ENCODE results near the gene TPBGL.

TPBGL gene

GRCh38 chr11:75265851-75266531 is 25.4 kb downstream of the TPBGL start:
- Histone ChIP-seq H3K79me1 (ENCODE audit: low read depth, low read length) (no peaks in the 10 kb centered on the region), H3K4me3 (ENCODE audit: low read length in 2 of 2) (no peak overlapping the region), H2BK120ac (ENCODE audit: low read depth, low read length) (no peak overlapping the region), H4K91ac (ENCODE audit: low read depth, low read length, poor library complexity) (no peak overlapping the region), H3K9ac (ENCODE audit: low read depth, low read length, poor library complexity) (no peak overlapping the region), H2AFZ (ENCODE audit: low read length) (no peak overlapping the region), H3K4ac (ENCODE audit: low read length) (no peak overlapping the region), H3K4me2 (ENCODE audit: insufficient read depth, low read length, poor library complexity, severe bottlenecking) (no peak overlapping the region), H2BK5ac (ENCODE audit: low read length) (no peak overlapping the region), H4K8ac (ENCODE audit: low read depth, low read length) (no peak overlapping the region), H2BK15ac (ENCODE audit: low read length) (no peak overlapping the region), H3K23ac (ENCODE audit: low read depth, low read length, poor library complexity) (peak overlapping the region; percentile 29), H3K4me1 (ENCODE audit: control insufficient read depth in 2 of 2, insufficient read depth in 1 of 2, low read depth in 1 of 2, low read length in 2 of 2) (peaks cover 0 to 1% of the 10 kb centered on the region in 2 donors), H3K14ac (ENCODE audit: low read length) (peak overlapping the region; percentile 21), H3K27ac (replicated peaks; ENCODE audit: low read length) (no peak overlapping the region), H3K18ac (ENCODE audit: low read length) (no peak overlapping the region), H3K9me3 (replicated peaks in 1 of 2; ENCODE audit: control insufficient read depth in 2 of 2, insufficient read depth in 1 of 2, low read depth in 1 of 2, low read length in 2 of 2) (no peaks in the 10 kb centered on the region), H3K27me3 (ENCODE audit: control insufficient read depth in 3 of 3, insufficient read depth in 3 of 3, low read depth in 1 of 3, low read length in 3 of 3) (no peaks in the 10 kb centered on the region), H2BK12ac (ENCODE audit: low read length) (no peak overlapping the region), H3K36me3 (replicated peaks in 1 of 2; ENCODE audit: control insufficient read depth in 2 of 2, insufficient read depth in 2 of 2, low read length in 2 of 2) (peaks cover 0 to 11% of the 10 kb centered on the region in 2 donors), H2AK5ac (ENCODE audit: low read depth, low read length) (no peak overlapping the region)
- DNase-seq (ENCODE audit: low spot score), result no peak
- WGBS, 2 donors (ENCODE audit: extremely low coverage in 2 of 2, insufficient read length in 2 of 2, insufficient replicate concordance in 1 of 2), result no CpG with 5 or more reads among the region's 17 CpGs

GRCh38 chr11:75267171-75267970 is 26.8 kb downstream of the TPBGL start:
- Histone ChIP-seq H3K14ac (ENCODE audit: low read length) (no peak overlapping the region), H3K27ac (replicated peaks; ENCODE audit: low read length) (no peak overlapping the region), H2BK120ac (ENCODE audit: low read depth, low read length) (no peak overlapping the region), H3K4me3 (ENCODE audit: low read length in 2 of 2) (no peak overlapping the region), H2BK15ac (ENCODE audit: low read length) (no peak overlapping the region), H3K4ac (ENCODE audit: low read length) (no peak overlapping the region), H3K4me2 (ENCODE audit: insufficient read depth, low read length, poor library complexity, severe bottlenecking) (no peak overlapping the region), H3K79me1 (ENCODE audit: low read depth, low read length) (no peaks in the 10 kb centered on the region), H3K18ac (ENCODE audit: low read length) (no peak overlapping the region), H3K9me3 (replicated peaks in 1 of 2; ENCODE audit: control insufficient read depth in 2 of 2, insufficient read depth in 1 of 2, low read depth in 1 of 2, low read length in 2 of 2) (no peaks in the 10 kb centered on the region), H4K91ac (ENCODE audit: low read depth, low read length, poor library complexity) (no peak overlapping the region), H4K8ac (ENCODE audit: low read depth, low read length) (no peak overlapping the region), H2BK5ac (ENCODE audit: low read length) (no peak overlapping the region), H2BK12ac (ENCODE audit: low read length) (no peak overlapping the region), H2AK5ac (ENCODE audit: low read depth, low read length) (no peak overlapping the region), H3K4me1 (ENCODE audit: control insufficient read depth in 2 of 2, insufficient read depth in 1 of 2, low read depth in 1 of 2, low read length in 2 of 2) (peaks cover 0 to 1% of the 10 kb centered on the region in 2 donors), H3K36me3 (replicated peaks in 1 of 2; ENCODE audit: control insufficient read depth in 2 of 2, insufficient read depth in 2 of 2, low read length in 2 of 2) (peaks cover 0 to 11% of the 10 kb centered on the region in 2 donors), H3K27me3 (ENCODE audit: control insufficient read depth in 3 of 3, insufficient read depth in 3 of 3, low read depth in 1 of 3, low read length in 3 of 3) (no peaks in the 10 kb centered on the region), H3K9ac (ENCODE audit: low read depth, low read length, poor library complexity) (no peak overlapping the region), H2AFZ (ENCODE audit: low read length) (no peak overlapping the region), H3K23ac (ENCODE audit: low read depth, low read length, poor library complexity) (peak overlapping the region; percentile 4)
- no CpG with 5 or more reads among the region's 27 CpGs for WGBS, 2 donors (ENCODE audit: extremely low coverage in 2 of 2, insufficient read length in 2 of 2, insufficient replicate concordance in 1 of 2)
- DNase-seq (ENCODE audit: low spot score), result no peak

GRCh38 chr11:75268626-75269366 is 28.2 kb downstream of the TPBGL start:
- no CpG with 5 or more reads among the region's 25 CpGs for WGBS, 2 donors (ENCODE audit: extremely low coverage in 2 of 2, insufficient read length in 2 of 2, insufficient replicate concordance in 1 of 2)
- no peak overlapping the region for H3K4me3 ChIP-seq (ENCODE audit: low read length in 2 of 2)
- H2BK5ac ChIP-seq (ENCODE audit: low read length), result no peak overlapping the region
- H3K23ac ChIP-seq (ENCODE audit: low read depth, low read length, poor library complexity), result no peak overlapping the region
- H3K79me1 ChIP-seq (ENCODE audit: low read depth, low read length), result no peaks in the 10 kb centered on the region
- DNase-seq (ENCODE audit: low spot score), result no peak
- H2AFZ ChIP-seq (ENCODE audit: low read length), result no peak overlapping the region
- peaks cover 0 to 16% of the 10 kb centered on the region in 2 donors for H3K36me3 ChIP-seq (replicated peaks in 1 of 2; ENCODE audit: control insufficient read depth in 2 of 2, insufficient read depth in 2 of 2, low read length in 2 of 2)
- H4K91ac ChIP-seq (ENCODE audit: low read depth, low read length, poor library complexity), result no peak overlapping the region
- H3K4me1 ChIP-seq (ENCODE audit: control insufficient read depth in 2 of 2, insufficient read depth in 1 of 2, low read depth in 1 of 2, low read length in 2 of 2), result peaks cover 0 to 1% of the 10 kb centered on the region in 2 donors
- no peak overlapping the region for H2AK5ac ChIP-seq (ENCODE audit: low read depth, low read length)
- H4K8ac ChIP-seq (ENCODE audit: low read depth, low read length), result no peak overlapping the region
- H2BK12ac ChIP-seq (ENCODE audit: low read length), result no peak overlapping the region
- no peaks in the 10 kb centered on the region for H3K9me3 ChIP-seq (replicated peaks in 1 of 2; ENCODE audit: control insufficient read depth in 2 of 2, insufficient read depth in 1 of 2, low read depth in 1 of 2, low read length in 2 of 2)
- H3K18ac ChIP-seq (ENCODE audit: low read length), result no peak overlapping the region
- H3K27ac ChIP-seq (replicated peaks; ENCODE audit: low read length), result no peak overlapping the region
- no peak overlapping the region for H3K14ac ChIP-seq (ENCODE audit: low read length)
- no peaks in the 10 kb centered on the region for H3K27me3 ChIP-seq (ENCODE audit: control insufficient read depth in 3 of 3, insufficient read depth in 3 of 3, low read depth in 1 of 3, low read length in 3 of 3)
- H3K4ac ChIP-seq (ENCODE audit: low read length), result no peak overlapping the region
- no peak overlapping the region for H3K4me2 ChIP-seq (ENCODE audit: insufficient read depth, low read length, poor library complexity, severe bottlenecking)
- no peak overlapping the region for H3K9ac ChIP-seq (ENCODE audit: low read depth, low read length, poor library complexity)
- H2BK15ac ChIP-seq (ENCODE audit: low read length), result no peak overlapping the region
- no peak overlapping the region for H2BK120ac ChIP-seq (ENCODE audit: low read depth, low read length)

DNA sequence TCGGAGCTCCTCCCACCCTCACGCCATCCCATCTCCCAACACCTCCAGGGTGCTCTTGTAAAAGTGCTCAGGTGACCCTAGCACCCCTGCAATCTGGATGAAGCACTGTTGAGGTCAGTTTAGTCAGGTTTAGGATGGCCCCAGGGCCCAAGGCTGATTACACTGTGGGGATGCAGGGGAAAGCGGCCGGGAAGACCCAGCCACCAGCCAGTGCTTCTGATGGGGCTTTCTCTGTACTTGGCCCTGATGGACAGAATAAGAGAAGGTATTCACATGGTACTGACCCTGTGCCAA is 28.7 kb downstream of the TPBGL start:
- no CpG with 5 or more reads among the region's 4 CpGs for WGBS, 2 donors (ENCODE audit: extremely low coverage in 2 of 2, insufficient read length in 2 of 2, insufficient replicate concordance in 1 of 2)
- H3K4me1 ChIP-seq (ENCODE audit: control insufficient read depth in 2 of 2, insufficient read depth in 1 of 2, low read depth in 1 of 2, low read length in 2 of 2), result peaks cover 0 to 1% of the 10 kb centered on the region in 2 donors
- no peak overlapping the region for H3K23ac ChIP-seq (ENCODE audit: low read depth, low read length, poor library complexity)

More for the DNA sequence above, 28.7 kb downstream of the TPBGL start:
- Histone ChIP-seq H3K9me3 (replicated peaks in 1 of 2; ENCODE audit: control insufficient read depth in 2 of 2, insufficient read depth in 1 of 2, low read depth in 1 of 2, low read length in 2 of 2) (no peaks in the 10 kb centered on the region), H3K27me3 (ENCODE audit: control insufficient read depth in 3 of 3, insufficient read depth in 3 of 3, low read depth in 1 of 3, low read length in 3 of 3) (no peaks in the 10 kb centered on the region), H3K18ac (ENCODE audit: low read length) (no peak overlapping the region), H3K4ac (ENCODE audit: low read length) (no peak overlapping the region), H3K4me3 (ENCODE audit: low read length in 2 of 2) (no peak overlapping the region), H2AFZ (ENCODE audit: low read length) (no peak overlapping the region), H2BK5ac (ENCODE audit: low read length) (no peak overlapping the region), H3K4me2 (ENCODE audit: insufficient read depth, low read length, poor library complexity, severe bottlenecking) (no peak overlapping the region), H2BK12ac (ENCODE audit: low read length) (no peak overlapping the region), H4K91ac (ENCODE audit: low read depth, low read length, poor library complexity) (no peak overlapping the region), H3K36me3 (replicated peaks in 1 of 2; ENCODE audit: control insufficient read depth in 2 of 2, insufficient read depth in 2 of 2, low read length in 2 of 2) (peaks cover 0 to 20% of the 10 kb centered on the region in 2 donors), H3K9ac (ENCODE audit: low read depth, low read length, poor library complexity) (no peak overlapping the region), H4K8ac (ENCODE audit: low read depth, low read length) (no peak overlapping the region), H3K27ac (replicated peaks; ENCODE audit: low read length) (no peak overlapping the region), H3K14ac (ENCODE audit: low read length) (no peak overlapping the region), H2BK15ac (ENCODE audit: low read length) (no peak overlapping the region), H2AK5ac (ENCODE audit: low read depth, low read length) (no peak overlapping the region), H2BK120ac (ENCODE audit: low read depth, low read length) (no peak overlapping the region), H3K79me1 (ENCODE audit: low read depth, low read length) (no peaks in the 10 kb centered on the region)
- no peak for DNase-seq (ENCODE audit: low spot score)

All from neuronal stem cell (in vitro differentiated cells).